ENCODE results near the gene CLIP2. TPM values are rescaled to one million over a fixed set of nuclear protein-coding genes. Genes with fewer than 3 reads are reported as not detected.

The CLIP2 gene
- total and polyA plus RNA-seq, 8 donors: 20.6 to 32.8 (median 25.6) TPM

DNA sequence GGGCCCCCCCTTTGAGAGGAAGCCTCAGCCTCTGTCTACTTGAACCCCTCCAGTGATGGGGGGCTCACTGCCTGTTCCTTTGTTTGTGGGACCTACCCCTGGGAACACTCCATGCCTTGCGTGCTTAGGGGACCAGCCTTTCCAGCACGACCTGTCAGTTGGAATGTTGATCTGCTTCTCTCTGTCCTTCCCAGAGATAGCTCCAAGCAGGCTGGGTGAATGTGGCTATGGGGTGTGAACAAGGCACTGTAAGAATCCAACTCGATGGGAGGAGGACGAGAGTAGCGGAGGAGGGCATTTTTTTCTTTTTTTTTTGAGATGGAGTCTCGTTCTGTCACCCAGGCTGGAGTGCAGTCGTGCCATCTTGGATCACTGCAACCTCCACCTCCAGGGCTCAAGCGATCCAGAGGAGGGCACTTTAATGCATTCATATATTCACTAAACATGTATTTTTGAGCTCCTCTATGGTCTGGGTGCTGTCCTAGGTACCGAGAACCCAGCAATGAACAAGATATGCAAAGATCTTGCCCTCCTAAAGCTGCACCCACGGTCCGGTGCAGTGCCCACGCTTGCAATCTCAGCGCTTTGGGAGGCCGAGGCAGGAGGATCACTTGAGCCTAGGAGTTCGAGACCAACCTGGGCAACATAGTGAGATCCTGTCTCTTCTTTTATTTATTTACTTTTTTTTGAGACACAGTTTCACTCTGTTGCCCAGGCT is 8.5 kb downstream of the CLIP2 start:
- H3K27me3 ChIP-seq: no peaks in the 10 kb centered on the region
- no peak overlapping the region for H3K4me3 ChIP-seq
- intact Hi-C loops (cut with DNase I): no loop called here
- DNase-seq (no peak), ATAC-seq (no peak)
- H3K36me3 ChIP-seq: no peaks in the 10 kb centered on the region
- no peaks in the 10 kb centered on the region for H3K9me3 ChIP-seq
- H3K27ac ChIP-seq: no peak overlapping the region
- peaks cover 3 to 11% of the 10 kb centered on the region in 2 donors for H3K4me1 ChIP-seq
- TF ChIP-seq, protein P1, sequence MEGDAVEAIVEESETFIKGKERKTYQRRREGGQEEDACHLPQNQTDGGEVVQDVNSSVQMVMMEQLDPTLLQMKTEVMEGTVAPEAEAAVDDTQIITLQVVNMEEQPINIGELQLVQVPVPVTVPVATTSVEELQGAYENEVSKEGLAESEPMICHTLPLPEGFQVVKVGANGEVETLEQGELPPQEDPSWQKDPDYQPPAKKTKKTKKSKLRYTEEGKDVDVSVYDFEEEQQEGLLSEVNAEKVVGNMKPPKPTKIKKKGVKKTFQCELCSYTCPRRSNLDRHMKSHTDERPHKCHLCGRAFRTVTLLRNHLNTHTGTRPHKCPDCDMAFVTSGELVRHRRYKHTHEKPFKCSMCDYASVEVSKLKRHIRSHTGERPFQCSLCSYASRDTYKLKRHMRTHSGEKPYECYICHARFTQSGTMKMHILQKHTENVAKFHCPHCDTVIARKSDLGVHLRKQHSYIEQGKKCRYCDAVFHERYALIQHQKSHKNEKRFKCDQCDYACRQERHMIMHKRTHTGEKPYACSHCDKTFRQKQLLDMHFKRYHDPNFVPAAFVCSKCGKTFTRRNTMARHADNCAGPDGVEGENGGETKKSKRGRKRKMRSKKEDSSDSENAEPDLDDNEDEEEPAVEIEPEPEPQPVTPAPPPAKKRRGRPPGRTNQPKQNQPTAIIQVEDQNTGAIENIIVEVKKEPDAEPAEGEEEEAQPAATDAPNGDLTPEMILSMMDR (IDR thresholded peaks at IDR 0.05): no peak

DNA sequence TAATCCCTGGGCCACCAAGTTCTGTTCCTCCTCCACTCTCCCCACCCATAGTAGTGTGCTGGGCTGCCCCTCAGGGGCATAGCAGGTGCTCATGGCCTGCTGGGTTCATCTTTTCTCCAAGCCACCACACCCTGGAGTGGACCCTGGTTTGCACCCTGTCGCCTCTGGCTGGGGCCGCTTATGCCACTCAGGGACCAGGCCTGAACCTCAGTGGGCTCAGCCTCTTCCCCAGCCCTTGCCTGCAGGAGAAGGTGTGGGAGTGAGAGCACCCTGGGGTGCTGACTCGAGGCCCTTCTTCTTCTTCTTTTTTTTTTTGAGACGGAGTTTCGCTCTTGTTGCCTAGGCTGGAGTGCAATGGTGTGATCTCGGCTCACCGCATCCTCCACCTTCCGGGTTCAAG is 10.2 kb downstream of the CLIP2 start:
- intact Hi-C loops (cut with DNase I): no loop called here
- Histone ChIP-seq H3K9me3 (no peaks in the 10 kb centered on the region), H3K4me1 (peaks cover 3 to 7% of the 10 kb centered on the region in 2 donors), H3K27ac (no peak overlapping the region), H3K27me3 (no peaks in the 10 kb centered on the region), H3K4me3 (no peak overlapping the region), H3K36me3 (no peaks in the 10 kb centered on the region)
- TF ChIP-seq, protein P1 (IDR thresholded peaks at IDR 0.05): no peak
- ATAC-seq: no peak
- no peak for DNase-seq

DNA sequence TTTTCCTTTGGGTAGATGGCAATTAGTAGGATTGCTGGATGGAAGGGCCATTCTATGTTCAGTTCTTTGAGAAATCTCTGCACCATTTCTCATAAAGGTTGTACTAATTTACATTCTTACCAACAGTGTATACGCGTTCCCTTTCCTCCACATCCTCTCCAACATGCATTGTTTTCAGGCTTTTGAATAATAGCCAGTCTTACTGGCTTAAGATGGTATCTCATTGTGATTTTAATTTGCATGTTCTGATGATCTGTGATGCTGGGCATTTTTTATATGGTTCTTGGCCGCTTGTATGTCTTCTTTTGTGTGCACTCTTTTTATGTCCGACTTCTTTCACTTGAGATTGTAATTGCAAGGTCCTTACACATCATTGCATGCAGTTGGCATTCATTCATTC is 11.7 kb downstream of the CLIP2 start:
- no peak for ATAC-seq
- no peaks in the 10 kb centered on the region for H3K9me3 ChIP-seq
- H3K4me3 ChIP-seq: no peak overlapping the region
- no peak overlapping the region for H3K27ac ChIP-seq
- DNase-seq: no peak
- peaks cover 0 to 8% of the 10 kb centered on the region in 2 donors for H3K4me1 ChIP-seq
- H3K36me3 ChIP-seq: no peaks in the 10 kb centered on the region
- intact Hi-C loops (cut with DNase I): no loop called here
- TF ChIP-seq, protein P1 (IDR thresholded peaks at IDR 0.05): no peak
- peaks cover 0 to under 1% of the 10 kb centered on the region in 2 donors for H3K27me3 ChIP-seq

DNA sequence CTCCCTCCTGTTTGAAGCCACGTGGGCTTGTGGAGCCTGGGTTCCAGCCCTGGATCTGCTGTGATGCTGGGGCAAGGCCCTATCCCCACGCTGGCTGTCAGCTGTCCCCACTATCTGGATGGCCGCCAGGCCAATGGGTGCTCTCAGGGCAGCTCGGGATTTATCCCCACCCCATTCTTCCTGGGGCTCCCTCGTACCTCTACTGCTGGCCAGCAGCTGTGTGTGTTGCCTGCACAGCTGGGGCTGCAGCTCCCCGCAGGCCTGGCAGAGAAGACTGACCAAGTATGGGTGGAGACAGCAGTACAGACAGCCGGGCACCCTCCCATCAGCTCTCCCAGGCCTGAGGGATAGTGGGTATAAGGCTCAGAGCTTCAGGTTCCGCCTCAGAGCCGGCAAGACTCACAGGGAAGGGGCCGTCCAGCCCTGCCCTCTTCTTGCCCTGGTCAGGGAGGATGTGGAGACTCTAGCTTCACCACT is 13.6 kb downstream of the CLIP2 start:
- H3K9me3 ChIP-seq: no peaks in the 10 kb centered on the region
- H3K27me3 ChIP-seq: peaks cover 0 to 15% of the 10 kb centered on the region in 2 donors
- H3K4me1 ChIP-seq: peaks cover 10 to 23% of the 10 kb centered on the region in 2 donors
- no peak overlapping the region for H3K4me3 ChIP-seq
- intact Hi-C loops (cut with DNase I): no loop called here
- TF ChIP-seq, protein P1 (IDR thresholded peaks at IDR 0.05): no peak
- DNase-seq (no peak), ATAC-seq (no peak)
- no peaks in the 10 kb centered on the region for H3K36me3 ChIP-seq
- H3K27ac ChIP-seq: no peak overlapping the region

DNA sequence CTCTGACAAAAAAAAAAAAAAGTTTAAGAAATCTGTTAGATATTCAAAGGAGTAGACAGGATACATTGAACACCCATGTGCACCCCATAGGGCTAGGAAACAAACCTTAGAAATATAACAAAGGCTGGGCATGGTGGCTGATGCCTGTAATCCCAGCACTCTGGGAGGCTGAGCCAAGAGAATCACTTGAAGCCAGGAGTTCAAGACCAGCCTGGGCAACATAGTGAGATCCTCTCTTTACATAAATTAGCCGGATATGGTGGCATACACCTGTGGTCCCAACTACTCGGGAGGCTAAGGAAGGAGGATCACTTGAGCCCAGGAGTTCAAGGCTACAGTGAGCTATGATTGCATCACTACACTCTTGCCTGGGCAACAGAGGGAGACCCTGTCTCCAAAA is 15.3 kb downstream of the CLIP2 start:
- Histone ChIP-seq H3K36me3 (no peaks in the 10 kb centered on the region), H3K27me3 (peaks cover 0 to 15% of the 10 kb centered on the region in 2 donors), H3K4me3 (no peak overlapping the region), H3K9me3 (no peaks in the 10 kb centered on the region), H3K4me1 (peaks cover 10 to 17% of the 10 kb centered on the region in 2 donors), H3K27ac (no peak overlapping the region)
- no peak for DNase-seq
- TF ChIP-seq, protein P1 (IDR thresholded peaks at IDR 0.05): no peak
- intact Hi-C loops (cut with DNase I): no loop called here
- no peak for ATAC-seq

All from left lung (tissue), 10 donors.